ENCODE measurements around the gene KDM3B.

Gene KDM3B

GRCh38 chr5:138439477-138440158, 87.1 kb downstream of the KDM3B start:
- TF ChIP-seq CTCF (IDR thresholded peaks at IDR 0.05; ENCODE audit: control insufficient read depth, insufficient read depth, low read depth, low read length, missing control alignments), result no peak
- peak overlapping the region; percentile 60 for H3K4me3 ChIP-seq (ENCODE audit: control insufficient read depth, low read depth, low read length)
- no peak for DNase-seq (ENCODE audit: low read depth)

- H3K4me3 ChIP-seq (ENCODE audit: control insufficient read depth, low read depth, low read length), result no peak overlapping the region
- TF ChIP-seq CTCF (IDR thresholded peaks at IDR 0.05; ENCODE audit: control insufficient read depth, insufficient read depth, low read depth, low read length, missing control alignments), result no peak
- no peak for DNase-seq (ENCODE audit: low read depth)
These were observed 87.9 kb downstream of the KDM3B start for GRCh38 chr5:138440159-138441073.

GRCh38 chr5:138441221-138441620, 88.7 kb downstream of the KDM3B start:
- TF ChIP-seq CTCF (IDR thresholded peaks at IDR 0.05; ENCODE audit: control insufficient read depth, insufficient read depth, low read depth, low read length, missing control alignments), result no peak
- no peak overlapping the region for H3K4me3 ChIP-seq (ENCODE audit: control insufficient read depth, low read depth, low read length)
- DNase-seq (ENCODE audit: low read depth), result no peak

GRCh38 chr5:138444078-138444773, 91.7 kb downstream of the KDM3B start:
- no peak overlapping the region for H3K4me3 ChIP-seq (ENCODE audit: control insufficient read depth, low read depth, low read length)
- DNase-seq (ENCODE audit: low read depth), result no peak
- TF ChIP-seq CTCF (IDR thresholded peaks at IDR 0.05; ENCODE audit: control insufficient read depth, insufficient read depth, low read depth, low read length, missing control alignments), result no peak

- no peak overlapping the region for H3K4me3 ChIP-seq (ENCODE audit: control insufficient read depth, low read depth, low read length)
- no peak for TF ChIP-seq CTCF (IDR thresholded peaks at IDR 0.05; ENCODE audit: control insufficient read depth, insufficient read depth, low read depth, low read length, missing control alignments)
- DNase-seq (ENCODE audit: low read depth), result no peak
These were observed 92.5 kb downstream of the KDM3B start for GRCh38 chr5:138444774-138445546.
